Liver (tissue), 3 donors: ENCODE measurements around the gene SCUBE1.

ENCODE experiments used
- EGR1 ChIP-seq, 2 donors: IDR thresholded peaks; 2 replicates each; pipeline ENCODE4 v1.6.1; 2016 to 2018; ENCODE audit warnings: antibody characterized with exemption in 2 of 2, low read depth in 2 of 2
- FOXA1 ChIP-seq: IDR thresholded peaks from 2 replicates; pipeline ENCODE4 v1.6.1; 2016; ENCODE audit warnings: antibody characterized with exemption
- GABPA ChIP-seq, 2 donors: IDR thresholded peaks in 1 of 2; conservative IDR thresholded peaks in 1 of 2; 2 replicates each; pipeline ENCODE4 v1.6.1; 2016; ENCODE audit warnings: antibody characterized with exemption in 2 of 2, mild to moderate bottlenecking in 1 of 2, moderate library complexity in 1 of 2
- HNF4A ChIP-seq, 2 donors: conservative IDR thresholded peaks; 2 replicates each; pipeline ENCODE4 v1.6.1; 2016; ENCODE audit warnings: antibody characterized with exemption in 2 of 2, mild to moderate bottlenecking in 2 of 2
- JUND ChIP-seq, 2 donors: IDR thresholded peaks; 2 replicates each; pipeline ENCODE4 v1.6.1; 2016; ENCODE audit warnings: antibody characterized with exemption in 2 of 2
- RAD21 ChIP-seq, 2 donors: IDR thresholded peaks; 2 replicates each; pipeline ENCODE4 v1.6.1; 2016; ENCODE audit warnings: antibody characterized with exemption in 2 of 2, mild to moderate bottlenecking in 2 of 2
- RXRA ChIP-seq, 2 donors: IDR thresholded peaks; 2 replicates each; pipeline ENCODE4 v1.6.1; 2017 to 2018; ENCODE audit warnings: antibody characterized with exemption in 2 of 2, mild to moderate bottlenecking in 1 of 2
- SP1 ChIP-seq: IDR thresholded peaks from 2 replicates; pipeline ENCODE4 v1.6.1; 2018; ENCODE audit warnings: antibody characterized with exemption, mild to moderate bottlenecking
- TAF1 ChIP-seq: conservative IDR thresholded peaks from 2 replicates; pipeline ENCODE4 v1.6.1; 2016; ENCODE audit warnings: antibody characterized with exemption, mild to moderate bottlenecking
- YY1 ChIP-seq: IDR thresholded peaks from 2 replicates; pipeline ENCODE4 v1.6.1; 2016; ENCODE audit warnings: antibody characterized with exemption, mild to moderate bottlenecking
- TF ChIP-seq, protein P1 (sequence below): fragments of 150-350 bp; IDR thresholded peaks from 2 replicates; pipeline ENCODE4 v1.5.1; 2017; ENCODE audit warnings: improper control_type of control experiment, low read depth, low read length; ENCODE audit not compliant: missing input control
- TF ChIP-seq, protein P2 (sequence below): IDR thresholded peaks from 2 replicates; pipeline ENCODE4 v1.6.1; 2016; ENCODE audit warnings: antibody characterized with exemption
- TF ChIP-seq, protein P3 (sequence below): IDR thresholded peaks from 2 replicates; pipeline ENCODE4 v1.6.1; 2016; ENCODE audit warnings: antibody characterized with exemption
- TF ChIP-seq, protein P4 (sequence below): IDR thresholded peaks from 2 replicates; pipeline ENCODE4 v1.6.1; 2016; ENCODE audit warnings: antibody characterized with exemption, mild to moderate bottlenecking
- donor health status: healthy.
- donor health status: healthy.

DNA sequence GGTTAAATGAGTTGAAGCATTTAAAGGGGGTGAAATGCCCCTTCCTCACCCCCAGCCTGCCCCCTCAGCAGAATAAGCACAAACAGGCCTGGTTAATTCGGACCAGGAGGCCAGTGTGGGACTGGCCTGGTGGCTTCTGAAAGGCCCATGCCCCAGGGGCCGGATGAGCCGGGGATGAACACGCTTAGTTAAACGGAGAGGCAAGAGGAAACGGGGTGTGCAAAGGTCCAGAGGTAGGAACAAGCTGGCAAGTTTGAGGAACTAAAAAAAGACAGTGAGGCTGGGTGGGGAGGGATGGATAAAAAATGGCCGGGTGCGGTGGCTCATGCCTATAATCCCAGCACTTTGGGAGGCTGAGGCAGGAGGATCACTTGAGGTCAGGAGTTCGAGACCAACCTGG, 11.5 kb downstream of the SCUBE1 start:
- TF ChIP-seq TAF1 (no peak), RAD21 (IDR thresholded peaks at IDR 0.05) (no peak), HNF4A (conservative IDR thresholded peaks at IDR 0.05) (no peak), JUND (IDR thresholded peaks at IDR 0.05) (no peak), SP1 (no peak), FOXA1 (no peak), GABPA (IDR thresholded peaks at IDR 0.05 in 1 of 2, conservative IDR thresholded peaks at IDR 0.05 in 1 of 2) (no peak), YY1 (no peak), RXRA (IDR thresholded peaks at IDR 0.05) (no peak), EGR1 (IDR thresholded peaks at IDR 0.05; ENCODE audit: low read depth in 2 of 2) (no peak)
- TF ChIP-seq, protein P1, sequence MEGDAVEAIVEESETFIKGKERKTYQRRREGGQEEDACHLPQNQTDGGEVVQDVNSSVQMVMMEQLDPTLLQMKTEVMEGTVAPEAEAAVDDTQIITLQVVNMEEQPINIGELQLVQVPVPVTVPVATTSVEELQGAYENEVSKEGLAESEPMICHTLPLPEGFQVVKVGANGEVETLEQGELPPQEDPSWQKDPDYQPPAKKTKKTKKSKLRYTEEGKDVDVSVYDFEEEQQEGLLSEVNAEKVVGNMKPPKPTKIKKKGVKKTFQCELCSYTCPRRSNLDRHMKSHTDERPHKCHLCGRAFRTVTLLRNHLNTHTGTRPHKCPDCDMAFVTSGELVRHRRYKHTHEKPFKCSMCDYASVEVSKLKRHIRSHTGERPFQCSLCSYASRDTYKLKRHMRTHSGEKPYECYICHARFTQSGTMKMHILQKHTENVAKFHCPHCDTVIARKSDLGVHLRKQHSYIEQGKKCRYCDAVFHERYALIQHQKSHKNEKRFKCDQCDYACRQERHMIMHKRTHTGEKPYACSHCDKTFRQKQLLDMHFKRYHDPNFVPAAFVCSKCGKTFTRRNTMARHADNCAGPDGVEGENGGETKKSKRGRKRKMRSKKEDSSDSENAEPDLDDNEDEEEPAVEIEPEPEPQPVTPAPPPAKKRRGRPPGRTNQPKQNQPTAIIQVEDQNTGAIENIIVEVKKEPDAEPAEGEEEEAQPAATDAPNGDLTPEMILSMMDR, result no peak
- TF ChIP-seq, protein P2, sequence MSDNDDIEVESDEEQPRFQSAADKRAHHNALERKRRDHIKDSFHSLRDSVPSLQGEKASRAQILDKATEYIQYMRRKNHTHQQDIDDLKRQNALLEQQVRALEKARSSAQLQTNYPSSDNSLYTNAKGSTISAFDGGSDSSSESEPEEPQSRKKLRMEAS, result no peak
- TF ChIP-seq, protein P3, sequence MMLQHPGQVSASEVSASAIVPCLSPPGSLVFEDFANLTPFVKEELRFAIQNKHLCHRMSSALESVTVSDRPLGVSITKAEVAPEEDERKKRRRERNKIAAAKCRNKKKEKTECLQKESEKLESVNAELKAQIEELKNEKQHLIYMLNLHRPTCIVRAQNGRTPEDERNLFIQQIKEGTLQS, result no peak
- TF ChIP-seq, protein P4, sequence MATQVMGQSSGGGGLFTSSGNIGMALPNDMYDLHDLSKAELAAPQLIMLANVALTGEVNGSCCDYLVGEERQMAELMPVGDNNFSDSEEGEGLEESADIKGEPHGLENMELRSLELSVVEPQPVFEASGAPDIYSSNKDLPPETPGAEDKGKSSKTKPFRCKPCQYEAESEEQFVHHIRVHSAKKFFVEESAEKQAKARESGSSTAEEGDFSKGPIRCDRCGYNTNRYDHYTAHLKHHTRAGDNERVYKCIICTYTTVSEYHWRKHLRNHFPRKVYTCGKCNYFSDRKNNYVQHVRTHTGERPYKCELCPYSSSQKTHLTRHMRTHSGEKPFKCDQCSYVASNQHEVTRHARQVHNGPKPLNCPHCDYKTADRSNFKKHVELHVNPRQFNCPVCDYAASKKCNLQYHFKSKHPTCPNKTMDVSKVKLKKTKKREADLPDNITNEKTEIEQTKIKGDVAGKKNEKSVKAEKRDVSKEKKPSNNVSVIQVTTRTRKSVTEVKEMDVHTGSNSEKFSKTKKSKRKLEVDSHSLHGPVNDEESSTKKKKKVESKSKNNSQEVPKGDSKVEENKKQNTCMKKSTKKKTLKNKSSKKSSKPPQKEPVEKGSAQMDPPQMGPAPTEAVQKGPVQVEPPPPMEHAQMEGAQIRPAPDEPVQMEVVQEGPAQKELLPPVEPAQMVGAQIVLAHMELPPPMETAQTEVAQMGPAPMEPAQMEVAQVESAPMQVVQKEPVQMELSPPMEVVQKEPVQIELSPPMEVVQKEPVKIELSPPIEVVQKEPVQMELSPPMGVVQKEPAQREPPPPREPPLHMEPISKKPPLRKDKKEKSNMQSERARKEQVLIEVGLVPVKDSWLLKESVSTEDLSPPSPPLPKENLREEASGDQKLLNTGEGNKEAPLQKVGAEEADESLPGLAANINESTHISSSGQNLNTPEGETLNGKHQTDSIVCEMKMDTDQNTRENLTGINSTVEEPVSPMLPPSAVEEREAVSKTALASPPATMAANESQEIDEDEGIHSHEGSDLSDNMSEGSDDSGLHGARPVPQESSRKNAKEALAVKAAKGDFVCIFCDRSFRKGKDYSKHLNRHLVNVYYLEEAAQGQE, result no peak
